Fibroblast of pulmonary artery (primary cell): ENCODE data around the gene NCOR2.

Experiments
- DNase-seq: peaks from one replicate; pipeline ENCODE4 v3.0.0-alpha.2; 2010; ENCODE audit warnings: low read depth
- H3K4me3 ChIP-seq: replicated peaks from 2 replicates; pipeline ENCODE4 v1.5.1; 2011; ENCODE audit warnings: low read depth, mild to moderate bottlenecking, control low read depth, low read length, moderate library complexity
- CTCF ChIP-seq: IDR thresholded peaks from 2 replicates; pipeline ENCODE4 v1.5.1; 2011; ENCODE audit warnings: mild to moderate bottlenecking, control low read depth, low read length, inconsistent platforms; ENCODE audit errors: missing control alignments

The NCOR2 gene

GRCh38 chr12:124542021-124542949 lies 25.1 kb downstream of the NCOR2 start:
- TF ChIP-seq CTCF, result no peak
- DNase-seq, result no peak
- no peak overlapping the region for H3K4me3 ChIP-seq

- TF ChIP-seq CTCF, result no peak
- DNase-seq, result no peak
- H3K4me3 ChIP-seq, result no peak overlapping the region
Observed at GRCh38 chr12:124541322-124541721, 26.1 kb downstream of the NCOR2 start.

GRCh38 chr12:124539084-124540041 lies 28.0 kb downstream of the NCOR2 start:
- no peak for TF ChIP-seq CTCF
- no peak for DNase-seq
- H3K4me3 ChIP-seq, result no peak overlapping the region

GRCh38 chr12:124538194-124539082 lies 29.0 kb downstream of the NCOR2 start:
- no peak for TF ChIP-seq CTCF
- no peak overlapping the region for H3K4me3 ChIP-seq
- no peak for DNase-seq

GRCh38 chr12:124537525-124538193 lies 29.8 kb downstream of the NCOR2 start:
- no peak overlapping the region for H3K4me3 ChIP-seq
- DNase-seq, result no peak
- TF ChIP-seq CTCF, result no peak

- no peak for DNase-seq
- no peak overlapping the region for H3K4me3 ChIP-seq
- TF ChIP-seq CTCF, result no peak
Observed at GRCh38 chr12:124536641-124537040, 30.8 kb downstream of the NCOR2 start.
